NCI-H748 treated with DMSO at 0.1 percent for 48 hours (cell line): Measurements from ENCODE around the gene USH2A.
"Not testable (repeated sequence)": the region's sequence is repeated elsewhere in the genome, so short reads cannot be mapped to it uniquely, and the experiment has no call there.

Experiments used
- DNase-seq: peaks from one replicate; lab custom pipeline; 2025; lab: John Stamatoyannopoulos, UW

USH2A gene

DNA sequence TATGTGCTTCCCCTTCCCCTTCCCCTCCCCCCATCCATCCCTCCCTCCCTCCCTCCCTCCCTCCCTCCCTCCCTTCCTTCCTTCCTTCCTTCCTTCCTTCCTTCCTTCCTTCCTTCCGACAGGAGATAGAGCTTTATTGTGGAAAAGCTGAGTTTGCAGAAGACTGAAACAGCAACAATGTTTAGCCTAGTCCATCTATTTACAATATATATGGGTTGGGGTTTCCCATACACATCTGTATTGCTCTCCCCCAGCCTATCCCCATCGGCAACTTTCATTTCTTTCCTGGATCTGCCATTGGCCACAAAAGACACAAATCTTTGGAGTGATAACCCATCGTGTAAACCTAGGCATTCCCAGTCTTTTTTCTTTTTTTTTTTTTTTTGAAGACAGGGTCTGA is 222.3 kb downstream of the USH2A start:
- DNase-seq, result no peak

DNA sequence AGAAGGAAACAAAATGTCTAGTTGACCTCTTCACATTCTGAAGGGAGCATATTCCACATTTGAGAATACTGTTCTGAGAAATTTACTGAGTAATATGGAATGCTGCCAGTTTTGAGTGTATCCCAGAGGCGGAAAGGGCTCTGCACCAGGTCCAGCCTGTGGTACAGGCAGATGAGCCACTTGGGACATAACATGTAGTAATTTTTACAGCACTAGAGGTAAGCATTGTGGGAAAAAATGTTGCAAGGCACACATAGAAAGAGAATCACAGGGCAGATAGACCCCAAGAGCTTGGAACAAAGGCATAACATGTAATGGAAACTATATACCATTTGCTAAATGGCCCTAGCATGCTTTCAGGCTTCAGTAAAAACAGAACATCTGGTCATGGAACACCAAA is 228.5 kb downstream of the USH2A start:
- no peak for DNase-seq

DNA sequence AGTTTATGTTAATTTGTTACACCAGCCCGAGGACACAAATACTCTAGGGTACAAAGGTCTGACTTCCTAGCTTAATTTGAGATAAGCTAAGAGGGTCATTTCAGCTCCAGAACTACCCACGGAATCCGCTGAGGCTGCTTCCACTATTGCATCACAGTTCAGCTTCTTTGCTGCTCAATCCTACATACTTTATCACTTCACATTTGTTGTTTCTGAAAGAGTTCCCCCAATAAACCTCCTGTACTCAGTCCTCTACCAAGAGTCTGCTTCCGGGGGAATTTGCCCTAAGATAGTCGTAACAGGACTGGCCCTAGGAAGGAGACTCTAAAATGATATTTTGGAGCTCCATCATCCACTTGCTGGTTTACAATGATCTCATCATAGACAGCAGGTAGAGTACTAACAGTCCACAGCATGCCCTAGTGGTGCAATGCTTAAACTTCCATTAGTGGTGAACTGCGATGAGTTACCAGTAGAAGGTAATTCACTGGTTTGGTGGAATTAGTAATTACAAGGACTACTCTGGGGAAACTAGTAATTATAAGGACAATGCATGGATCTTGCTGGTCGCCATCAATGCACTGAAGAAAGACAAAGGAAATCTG is 229.3 kb downstream of the USH2A start:
- no peak for DNase-seq

DNA sequence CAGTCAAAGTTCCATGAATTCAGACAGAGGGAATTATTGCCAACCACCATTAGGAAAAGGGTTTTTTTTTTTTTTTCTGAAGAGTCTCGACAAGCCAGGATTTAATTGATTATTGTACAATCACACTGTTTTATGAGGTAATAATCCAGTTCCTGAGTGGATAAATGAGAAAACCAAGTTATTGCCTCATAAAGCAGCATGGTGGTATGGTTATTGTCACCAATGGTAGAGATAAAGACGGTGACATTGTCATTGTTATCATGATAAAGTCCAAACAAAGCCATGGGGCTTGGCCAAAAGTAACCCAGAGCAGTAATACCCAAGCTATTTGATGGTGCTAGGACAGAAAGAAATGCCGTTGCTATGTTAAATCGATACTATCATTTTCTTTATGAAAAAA is 232.8 kb downstream of the USH2A start:
- DNase-seq, result no peak

GRCh38 chr1:216186816-216187215 is 236.4 kb downstream of the USH2A start:
- no peak for DNase-seq

GRCh38 chr1:216186141-216186540 is 237.1 kb downstream of the USH2A start:
- DNase-seq, result no peak

DNA sequence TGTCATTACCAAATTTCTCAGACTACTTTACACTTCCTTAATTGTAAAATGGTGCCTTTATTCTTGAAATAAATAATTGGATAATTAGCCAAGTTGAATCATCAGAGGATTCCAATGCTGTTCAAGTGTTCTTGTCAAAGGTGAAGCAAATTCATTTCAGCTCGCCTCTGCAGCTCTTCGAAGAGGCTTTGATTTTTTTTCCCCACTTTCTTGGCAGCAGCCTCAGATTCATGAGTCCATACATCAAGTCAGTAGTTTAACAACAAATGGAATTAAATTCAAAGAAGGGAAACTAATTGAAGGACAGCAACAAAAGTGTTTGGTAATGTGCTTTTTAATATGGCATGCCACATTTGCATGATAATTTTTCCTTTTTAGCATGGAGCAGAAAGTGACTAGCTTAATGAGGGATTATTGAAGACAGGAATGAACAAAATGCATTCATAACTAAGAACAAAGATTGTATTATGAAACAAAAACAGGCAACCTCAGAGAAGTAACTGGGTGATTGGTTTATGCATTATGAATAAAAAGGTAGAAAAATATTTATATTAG is 239.0 kb downstream of the USH2A start:
- DNase-seq, result no peak

GRCh38 chr1:216183454-216183853 is 239.8 kb downstream of the USH2A start:
- DNase-seq, result no peak

GRCh38 chr1:216183007-216183406 is 240.2 kb downstream of the USH2A start:
- DNase-seq, result no peak

GRCh38 chr1:216181590-216181989 is 241.7 kb downstream of the USH2A start:
- no peak for DNase-seq

DNA sequence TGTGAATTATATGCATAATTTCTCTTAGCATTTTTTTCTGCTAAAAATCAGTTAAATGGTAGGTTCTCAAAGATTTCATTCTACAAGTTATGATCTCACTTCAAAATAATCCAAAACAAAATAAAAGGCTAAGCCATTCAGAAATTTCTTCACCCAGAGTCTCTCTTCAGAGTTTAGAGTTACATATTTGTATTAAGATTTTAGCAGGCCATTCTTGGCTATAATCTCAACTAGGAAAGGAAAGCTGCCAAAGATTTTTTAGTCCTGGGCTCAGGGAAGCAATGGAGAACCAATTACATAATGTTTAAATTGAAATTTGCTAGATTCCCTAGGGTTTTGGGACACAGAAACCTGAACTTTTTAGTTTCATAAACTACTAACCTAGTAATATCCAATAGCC is 245.0 kb downstream of the USH2A start:
- DNase-seq, result no peak

DNA sequence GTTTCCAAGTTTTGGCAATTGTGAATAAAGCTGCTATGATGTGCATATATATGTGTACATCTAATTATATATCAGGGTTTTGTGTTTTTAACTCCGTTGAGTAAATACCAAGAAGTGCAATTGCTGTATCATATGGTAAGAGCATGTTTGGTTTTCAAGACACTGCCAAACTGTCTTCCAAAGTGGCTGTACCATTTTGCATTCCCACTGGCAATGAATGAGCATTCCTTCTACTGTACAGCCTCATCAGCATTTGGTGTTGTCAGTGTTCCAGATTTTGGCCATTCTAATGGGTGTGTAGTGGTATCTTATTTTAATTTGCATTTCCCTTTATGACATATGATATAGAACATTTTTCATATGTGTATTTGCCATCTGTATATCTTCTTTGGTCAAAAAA is 246.3 kb downstream of the USH2A start:
- no peak for DNase-seq

DNA sequence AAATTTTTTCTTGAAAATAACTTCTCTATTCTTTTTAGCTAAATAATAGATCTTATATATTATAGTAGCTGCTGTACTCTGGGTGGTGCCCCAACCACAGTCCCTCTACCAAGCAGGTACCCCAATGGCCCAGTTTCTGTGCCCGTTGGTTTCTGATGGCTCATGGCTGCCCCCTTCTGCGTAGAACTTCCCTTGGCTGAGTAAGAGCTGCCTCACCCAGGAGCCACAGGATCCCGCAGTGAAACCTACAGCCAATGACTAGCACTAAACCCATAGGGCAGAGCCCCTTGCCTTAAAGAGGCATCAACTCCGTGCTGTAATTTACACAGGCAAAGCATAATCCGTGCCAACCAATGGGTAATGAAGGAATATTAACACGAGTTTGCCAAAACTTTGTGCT is 247.5 kb downstream of the USH2A start:
- no peak for DNase-seq

DNA sequence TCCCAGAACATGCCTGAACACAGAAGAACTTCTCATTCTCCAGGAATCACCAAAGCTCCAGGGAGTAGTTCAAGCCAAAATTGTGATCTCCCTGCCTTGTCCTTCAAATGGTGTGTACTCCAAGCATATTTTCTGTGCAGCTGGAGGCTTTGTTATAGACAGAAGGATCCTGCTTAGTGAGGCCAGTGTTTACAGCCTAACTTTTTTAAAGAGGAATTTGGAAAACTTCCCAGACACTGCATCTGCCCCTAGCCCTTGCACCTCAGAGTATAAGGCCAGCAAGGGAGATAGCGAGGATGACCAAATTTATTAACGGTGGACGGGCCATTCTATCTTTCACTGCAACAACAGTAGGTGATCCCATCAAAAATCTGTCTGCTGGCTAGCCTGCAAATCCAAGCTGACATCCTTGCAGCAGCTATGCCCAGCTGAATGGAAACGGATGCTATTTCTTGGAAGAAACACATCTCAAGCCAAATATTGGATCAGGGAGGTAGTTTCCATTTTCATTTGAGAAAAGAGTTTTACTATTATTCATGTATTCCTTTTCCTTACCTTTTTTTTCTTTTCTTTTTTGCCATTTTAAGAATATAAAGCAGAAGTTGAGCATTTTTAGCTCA is 249.8 kb downstream of the USH2A start:
- DNase-seq, result no peak

GRCh38 chr1:216169351-216169750 is 253.9 kb downstream of the USH2A start:
- DNase-seq, result no peak

GRCh38 chr1:216168546-216168945 is 254.7 kb downstream of the USH2A start:
- no peak for DNase-seq

DNA sequence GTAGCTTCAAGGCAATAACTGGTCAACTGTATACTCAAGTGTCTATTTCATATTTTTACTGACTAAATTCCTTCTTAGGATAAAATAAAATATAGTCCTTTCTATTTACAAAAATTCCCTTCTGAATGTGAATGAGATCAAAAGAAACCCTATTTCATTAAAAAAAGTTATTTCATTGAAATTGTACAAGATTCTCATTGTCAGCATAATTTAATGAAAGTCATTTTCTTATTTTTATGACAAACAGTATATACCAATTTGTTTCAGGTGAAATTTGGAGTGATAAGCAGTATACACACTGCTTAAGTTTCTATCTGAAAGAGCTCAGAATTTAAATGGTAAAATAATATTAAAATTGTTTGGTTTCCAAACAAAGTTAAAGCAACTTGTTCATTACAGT is 269.2 kb downstream of the USH2A start:
- DNase-seq, result no peak

DNA sequence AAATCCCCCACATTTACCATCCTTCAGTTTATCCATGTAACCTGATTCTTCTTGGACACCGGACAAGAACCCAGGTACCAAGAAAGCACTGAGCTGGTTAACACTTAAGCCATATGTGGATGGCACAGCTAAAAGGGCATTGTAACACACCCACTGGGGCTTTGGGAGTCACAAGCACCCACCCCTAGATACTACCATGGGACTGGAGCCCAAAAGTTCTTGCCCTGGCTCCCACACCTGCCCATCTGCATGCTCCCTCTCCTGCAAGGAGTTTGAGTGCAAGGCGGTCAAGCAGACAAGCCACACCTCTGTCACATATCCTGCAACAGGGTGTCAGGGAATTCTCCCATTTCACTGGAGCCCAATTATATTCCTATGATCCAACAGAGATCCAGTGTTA is 270.1 kb downstream of the USH2A start:
- DNase-seq, result no peak

- not testable (repeated sequence) for DNase-seq
Observed at GRCh38 chr1:216145451-216146018, 277.7 kb downstream of the USH2A start.

DNA sequence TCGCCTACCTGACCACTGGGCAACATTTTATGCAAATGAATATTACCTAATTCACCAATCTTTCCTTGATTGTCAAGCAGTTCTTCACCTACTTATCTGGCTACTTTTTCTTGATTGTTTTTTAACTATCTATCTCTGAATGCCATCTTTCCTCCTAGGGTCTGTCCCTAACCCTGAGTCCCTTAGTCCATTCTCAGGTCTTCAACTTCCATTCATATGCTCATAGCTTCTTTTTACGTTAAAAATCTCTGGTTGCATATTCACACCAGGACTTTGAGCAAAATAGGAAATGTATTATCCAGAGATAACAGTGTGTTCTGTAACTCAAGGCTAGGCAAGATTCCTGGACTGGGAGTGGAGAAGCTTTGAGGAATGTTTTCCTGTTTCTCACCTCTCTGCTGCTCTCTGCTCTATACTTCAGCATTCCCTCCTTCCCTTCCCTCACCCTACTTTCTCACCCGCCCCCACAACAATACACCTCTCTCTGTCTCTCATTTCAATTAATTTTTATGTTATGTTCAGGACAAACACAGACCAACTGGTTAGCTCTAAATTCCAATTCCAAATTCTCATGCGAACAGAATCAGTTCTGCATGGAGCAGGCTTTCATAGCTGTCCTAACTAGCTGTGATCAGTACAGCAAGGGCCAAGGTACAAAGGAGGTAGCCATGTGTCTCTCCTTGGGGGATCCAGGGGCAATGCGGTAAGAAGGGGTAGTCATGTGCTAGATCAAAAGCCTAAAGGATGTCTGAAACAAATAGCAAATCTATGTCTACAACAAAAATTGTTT is 278.4 kb downstream of the USH2A start:
- no peak for DNase-seq

DNA sequence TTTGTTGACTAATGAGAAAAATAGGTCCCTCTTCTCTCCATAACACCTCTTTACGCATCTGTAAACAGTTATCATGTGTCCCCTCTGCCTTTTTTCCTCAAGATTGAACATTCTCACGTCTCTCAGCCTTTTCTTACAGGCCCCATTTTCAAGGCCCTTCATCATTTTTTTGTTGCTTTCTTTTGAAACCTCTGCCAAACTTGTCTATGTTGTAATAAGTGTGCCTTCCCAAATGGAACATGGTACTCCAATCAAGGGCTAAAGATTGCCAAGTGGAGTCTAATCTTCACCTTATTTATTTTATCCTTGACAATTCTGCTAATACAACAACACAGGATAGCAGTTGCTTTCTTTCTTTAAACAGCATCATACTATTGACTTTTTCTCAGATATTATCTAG is 280.3 kb downstream of the USH2A start:
- DNase-seq, result no peak

DNA sequence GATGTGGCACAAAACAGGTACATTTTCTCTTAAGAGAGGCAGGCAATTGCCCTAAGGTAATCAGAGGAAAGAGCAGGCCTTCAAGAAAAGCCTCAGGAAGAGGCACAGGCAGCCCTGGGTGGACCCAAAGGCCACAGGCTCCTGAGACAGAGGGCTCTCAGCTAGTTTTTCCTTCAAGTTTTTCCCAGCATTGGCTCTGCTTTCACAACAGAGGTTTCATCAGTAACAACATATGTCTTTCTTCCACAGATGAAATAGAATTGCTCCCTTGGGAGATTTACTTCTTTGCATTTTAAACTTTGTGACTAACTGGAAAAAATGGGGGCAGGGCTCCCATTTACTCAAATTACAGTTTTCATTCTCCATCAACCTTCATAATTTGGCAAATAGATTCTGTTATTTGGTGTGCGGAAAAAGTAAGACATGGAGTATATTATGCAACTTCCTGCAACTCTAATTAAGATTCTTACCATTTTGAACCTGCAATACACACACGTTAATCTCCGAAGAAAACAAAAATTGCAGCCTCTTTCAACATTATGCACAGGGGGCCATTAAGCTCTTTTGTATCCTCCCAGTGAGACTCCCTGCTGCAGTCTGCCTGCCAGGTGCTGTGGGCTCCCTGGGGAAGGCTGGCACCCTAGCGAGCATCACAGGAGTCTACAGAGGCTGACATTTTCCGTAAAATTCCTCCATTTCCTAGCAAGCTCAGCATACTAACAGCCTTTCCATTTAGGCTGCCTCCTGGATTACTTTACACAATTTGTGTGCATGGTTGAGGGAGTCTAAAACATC is 282.3 kb downstream of the USH2A start:
- DNase-seq, result no peak
